Measurements from ENCODE around the gene KCNQ1. TPM values are rescaled to one million over a fixed set of nuclear protein-coding genes. Genes with fewer than 3 reads are reported as not detected.

KCNQ1 gene
- total RNA-seq, 1 experiment from 2014 or later: 10.7 TPM

DNA sequence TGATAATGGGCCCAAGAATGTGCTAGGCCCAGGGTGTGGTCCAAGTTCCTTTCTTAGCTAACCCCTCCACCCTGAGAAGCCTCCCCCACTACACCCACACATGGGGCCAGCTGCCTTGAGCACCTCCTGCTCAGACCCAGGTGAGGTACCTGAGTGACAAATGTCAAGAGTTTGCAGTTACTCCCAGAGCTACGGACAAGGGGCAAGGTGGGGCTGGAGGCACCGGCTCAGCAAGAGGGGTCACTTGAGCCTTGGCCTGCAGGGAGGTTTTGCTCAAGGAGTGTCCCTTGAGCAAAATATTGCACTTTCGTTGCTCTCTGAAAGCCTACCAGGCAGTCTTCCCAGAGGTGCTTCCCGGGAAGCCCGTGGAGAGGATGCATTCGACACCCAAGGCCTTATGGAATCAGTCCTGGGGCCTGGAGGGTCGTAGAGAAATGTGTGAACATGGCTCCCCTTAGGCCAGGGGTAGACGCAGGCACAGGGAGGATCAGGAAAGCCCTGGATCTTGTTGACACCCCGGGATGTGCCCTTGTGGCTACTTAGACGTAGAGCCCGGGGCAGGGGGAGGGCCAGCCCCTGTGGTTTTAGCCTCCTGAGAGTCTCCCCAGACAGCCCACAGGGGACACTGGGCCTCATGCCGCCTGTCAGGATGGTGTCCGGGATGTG, 114.2 kb downstream of the KCNQ1 start:
- DNase-seq (ENCODE audit: low read depth, low spot score) (no peak), ATAC-seq (no peak)
- Histone ChIP-seq H2AFZ (ENCODE audit: low read depth, low read length, poor library complexity, severe bottlenecking) (no peak overlapping the region), H3K79me2 (ENCODE audit: insufficient read depth, low read length) (no peaks in the 10 kb centered on the region), H3K9ac (ENCODE audit: low read length) (no peak overlapping the region), H4K20me1 (ENCODE audit: insufficient read depth) (no peaks in the 10 kb centered on the region), H3K27ac (ENCODE audit: low read depth, low read length) (no peak overlapping the region), H3K27me3 (ENCODE audit: insufficient read depth, low read length) (no peaks in the 10 kb centered on the region), H3K4me2 (ENCODE audit: low read length) (no peak overlapping the region), H3K4me1 (ENCODE audit: control insufficient read depth in 1 of 2, insufficient read depth in 2 of 2, low read length in 2 of 2) (no peaks in the 10 kb centered on the region; a peak in 1 of 4 replicates), H3K4me3 (replicated peaks in 1 of 2; ENCODE audit: low read depth in 1 of 2, low read length in 2 of 2) (no peak overlapping the region), H3K9me3 (ENCODE audit: control insufficient read depth in 1 of 2, insufficient read depth in 1 of 2, low read depth in 1 of 2, low read length in 2 of 2) (no peaks in the 10 kb centered on the region), H3K36me3 (ENCODE audit: control insufficient read depth in 1 of 2, insufficient read depth in 2 of 2, low read length in 2 of 2) (no peaks in the 10 kb centered on the region), H3K9me2 (ENCODE audit: insufficient read depth) (no peaks in the 10 kb centered on the region)
- intact Hi-C loops (cut with micrococcal nuclease): no loop called here
- ChIA-PET POLR2A (no interaction called here), RAD21 (ENCODE audit: low non-redundant PET in 1 of 2, low total read pairs in 2 of 2, uncharacterized antibody in 2 of 2, unreplicated experiment in 2 of 2) (no interaction called here), CTCF (interaction anchor here (0.7 kb wide), 1 partner anchor 137 kb away, joined by 6 read pairs; no protein-coding TSS in a partner anchor)
- no TSS peak for BruUV-seq (replicated peaks)
- no peak for TF ChIP-seq YY1 (IDR thresholded peaks at IDR 0.05; ENCODE audit: extremely low read depth, insufficient replicate concordance, low read depth, low read length)
- TF ChIP-seq, protein P1, sequence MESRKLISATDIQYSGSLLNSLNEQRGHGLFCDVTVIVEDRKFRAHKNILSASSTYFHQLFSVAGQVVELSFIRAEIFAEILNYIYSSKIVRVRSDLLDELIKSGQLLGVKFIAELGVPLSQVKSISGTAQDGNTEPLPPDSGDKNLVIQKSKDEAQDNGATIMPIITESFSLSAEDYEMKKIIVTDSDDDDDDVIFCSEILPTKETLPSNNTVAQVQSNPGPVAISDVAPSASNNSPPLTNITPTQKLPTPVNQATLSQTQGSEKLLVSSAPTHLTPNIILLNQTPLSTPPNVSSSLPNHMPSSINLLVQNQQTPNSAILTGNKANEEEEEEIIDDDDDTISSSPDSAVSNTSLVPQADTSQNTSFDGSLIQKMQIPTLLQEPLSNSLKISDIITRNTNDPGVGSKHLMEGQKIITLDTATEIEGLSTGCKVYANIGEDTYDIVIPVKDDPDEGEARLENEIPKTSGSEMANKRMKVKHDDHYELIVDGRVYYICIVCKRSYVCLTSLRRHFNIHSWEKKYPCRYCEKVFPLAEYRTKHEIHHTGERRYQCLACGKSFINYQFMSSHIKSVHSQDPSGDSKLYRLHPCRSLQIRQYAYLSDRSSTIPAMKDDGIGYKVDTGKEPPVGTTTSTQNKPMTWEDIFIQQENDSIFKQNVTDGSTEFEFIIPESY (IDR thresholded peaks at IDR 0.05; ENCODE audit: extremely low read depth, insufficient replicate concordance, low read length): no peak
- no peak for TF ChIP-seq SP1 (IDR thresholded peaks at IDR 0.05; ENCODE audit: low read depth)
- no peak for TF ChIP-seq SRF (IDR thresholded peaks at IDR 0.05; ENCODE audit: low read depth)
- no peak for TF ChIP-seq EZH2 (IDR thresholded peaks at IDR 0.05)
- TF ChIP-seq TCF7L2 (IDR thresholded peaks at IDR 0.05; ENCODE audit: borderline replicate concordance, extremely low read depth, insufficient read depth, insufficient read length): no peak
- no peak for TF ChIP-seq ZFX (IDR thresholded peaks at IDR 0.05)
- TF ChIP-seq, protein P2, sequence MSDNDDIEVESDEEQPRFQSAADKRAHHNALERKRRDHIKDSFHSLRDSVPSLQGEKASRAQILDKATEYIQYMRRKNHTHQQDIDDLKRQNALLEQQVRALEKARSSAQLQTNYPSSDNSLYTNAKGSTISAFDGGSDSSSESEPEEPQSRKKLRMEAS (IDR thresholded peaks at IDR 0.05): no peak
- TF ChIP-seq ZNF274 (IDR thresholded peaks at IDR 0.05; ENCODE audit: low read depth, low read length): no peak
- no peak for TF ChIP-seq JUND (IDR thresholded peaks at IDR 0.05)
- no peak for TF ChIP-seq EGR1 (IDR thresholded peaks at IDR 0.05; ENCODE audit: low read depth)
